HL-60/S4 treated with phorbol 12-myristate 13-acetate at 8.2 ng/mL for 4 days and 3 days (cell line): ENCODE data around the gene MEF2C.

Experiments used
- in situ Hi-C: fragments of 300-500 bp; cut with MboI; formaldehyde crosslinking; loops from 2 replicates; pipeline ENCODE4 v1.15.0; 2022; ENCODE audit warnings: low sequenced_read_pairs

The MEF2C gene

GRCh38 chr5:88830567-88830966, 52.4 kb downstream of the MEF2C start:
- in situ Hi-C loops: no loop called here

DNA sequence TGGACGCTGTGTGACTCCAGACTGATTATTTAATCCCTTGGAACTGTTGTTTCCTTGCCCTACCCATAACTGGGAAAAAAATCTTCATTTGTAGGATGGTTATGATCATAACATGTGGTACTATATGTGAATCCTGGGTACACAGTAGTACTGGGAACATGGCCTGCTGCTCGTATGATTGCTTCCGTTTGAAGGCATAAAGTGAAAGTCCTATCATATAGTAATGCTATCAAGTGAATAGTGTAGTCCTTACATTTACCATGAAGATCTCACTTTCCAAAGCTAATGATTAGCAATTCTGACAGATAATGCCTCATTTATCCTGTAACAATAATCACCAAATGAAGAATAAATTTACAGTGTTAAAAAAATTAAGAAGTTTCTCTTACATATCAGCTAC, 53.2 kb downstream of the MEF2C start:
- in situ Hi-C loops: no loop called here

GRCh38 chr5:88829054-88829453, 53.9 kb downstream of the MEF2C start:
- in situ Hi-C loops: no loop called here

DNA sequence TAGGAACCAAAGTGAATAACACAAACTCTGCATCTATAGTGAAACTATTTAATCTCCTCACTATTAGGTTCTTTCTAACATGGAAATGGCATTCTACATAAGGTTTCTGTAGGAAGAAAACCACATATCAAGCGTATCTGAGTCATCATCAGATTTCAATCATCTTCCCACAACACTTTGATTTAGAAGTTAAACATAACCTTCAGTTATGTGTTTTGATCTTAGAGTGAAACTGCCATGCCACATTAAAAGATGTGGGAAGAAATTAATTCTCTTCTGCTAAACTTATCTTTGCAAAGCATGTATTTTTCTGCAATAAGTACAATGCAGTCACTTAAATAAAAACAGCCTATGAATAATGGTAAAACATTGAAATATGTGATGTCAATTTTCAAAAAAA, 55.0 kb downstream of the MEF2C start:
- in situ Hi-C loops: no loop called here

GRCh38 chr5:88826646-88827585, 56.1 kb downstream of the MEF2C start:
- in situ Hi-C loops: no loop called here

- in situ Hi-C loops: no loop called here
Observed at GRCh38 chr5:88825584-88826315, 57.2 kb downstream of the MEF2C start.

GRCh38 chr5:88824892-88825583, 57.9 kb downstream of the MEF2C start:
- in situ Hi-C loops: no loop called here

- in situ Hi-C loops: no loop called here
Observed at GRCh38 chr5:88824141-88824540, 58.8 kb downstream of the MEF2C start.

- in situ Hi-C loops: no loop called here
Observed at GRCh38 chr5:88823201-88823600, 59.8 kb downstream of the MEF2C start.

GRCh38 chr5:88821161-88821560, 61.8 kb downstream of the MEF2C start:
- in situ Hi-C loops: no loop called here

GRCh38 chr5:88820581-88820980, 62.4 kb downstream of the MEF2C start:
- in situ Hi-C loops: no loop called here

GRCh38 chr5:88819301-88819999, 63.5 kb downstream of the MEF2C start:
- in situ Hi-C loops: no loop called here

DNA sequence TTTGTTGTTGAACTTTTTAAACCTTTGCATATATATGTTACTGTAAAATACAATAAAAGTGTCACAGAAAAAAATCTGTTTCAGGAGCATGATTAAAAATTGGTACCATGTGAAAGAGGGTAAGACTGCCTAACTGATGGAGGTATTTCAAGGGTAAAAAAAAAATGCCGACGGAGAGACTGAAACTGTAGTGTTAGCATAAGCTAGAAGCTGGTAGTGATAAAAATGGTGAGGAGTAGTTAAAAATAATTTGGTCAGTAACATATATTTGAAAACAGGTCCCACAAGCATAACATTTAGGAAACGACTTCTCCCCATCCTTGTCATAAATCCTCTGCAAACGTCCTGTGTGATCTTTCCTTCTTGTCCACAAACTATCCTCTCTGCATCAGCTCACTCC, 64.7 kb downstream of the MEF2C start:
- in situ Hi-C loops: no loop called here

DNA sequence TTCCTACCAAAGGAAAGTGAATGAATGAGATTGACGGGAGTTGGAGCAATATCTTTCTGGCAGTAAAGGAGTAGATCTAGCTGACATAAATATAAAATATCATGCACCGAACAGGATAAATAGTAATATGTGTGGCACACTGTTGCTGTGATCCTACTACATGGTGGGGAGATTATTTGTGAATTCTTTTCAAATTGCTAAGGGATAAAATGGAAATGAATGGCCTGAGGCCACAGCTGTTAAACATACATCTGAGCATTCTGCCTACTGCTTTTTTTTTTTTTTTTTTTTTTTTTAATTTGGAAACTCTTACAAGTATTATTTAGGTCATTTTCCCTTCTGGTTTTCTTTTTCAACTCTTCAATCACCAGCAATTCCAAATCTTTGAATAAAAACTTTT, 66.8 kb downstream of the MEF2C start:
- in situ Hi-C loops: no loop called here

DNA sequence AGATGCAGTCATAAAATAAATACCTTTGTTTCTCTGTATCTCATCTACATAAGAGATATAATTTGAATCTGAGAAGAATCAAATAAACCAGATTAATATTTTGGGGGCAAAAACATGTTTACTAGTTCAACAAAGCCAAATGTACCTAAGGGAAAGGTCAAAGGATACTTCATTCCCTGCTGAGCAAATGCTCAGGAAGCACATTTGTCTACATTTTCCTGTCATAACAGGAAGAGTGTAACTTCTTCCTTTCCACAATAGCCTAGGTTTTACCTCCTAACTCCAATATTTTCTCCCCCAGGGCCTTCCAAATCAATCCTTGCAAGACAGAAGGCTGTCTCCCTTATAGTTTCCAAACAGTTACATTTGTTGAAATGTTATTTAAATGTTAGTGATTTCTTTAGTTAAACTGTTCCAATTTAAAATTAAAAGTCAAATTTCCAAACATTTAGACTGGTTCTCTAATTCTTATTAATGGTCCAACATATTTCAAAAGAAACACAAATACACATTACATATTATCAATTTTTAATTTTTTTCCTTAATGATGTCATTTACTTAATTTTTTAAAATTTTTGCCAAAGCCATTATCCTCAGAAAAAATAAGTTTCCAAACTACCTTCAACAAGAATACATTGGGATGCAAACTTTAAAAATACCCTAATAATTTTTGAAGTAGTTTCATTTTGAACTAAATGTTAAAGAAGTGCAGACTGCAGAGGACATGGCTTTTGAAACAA, 67.8 kb downstream of the MEF2C start:
- in situ Hi-C loops: no loop called here

DNA sequence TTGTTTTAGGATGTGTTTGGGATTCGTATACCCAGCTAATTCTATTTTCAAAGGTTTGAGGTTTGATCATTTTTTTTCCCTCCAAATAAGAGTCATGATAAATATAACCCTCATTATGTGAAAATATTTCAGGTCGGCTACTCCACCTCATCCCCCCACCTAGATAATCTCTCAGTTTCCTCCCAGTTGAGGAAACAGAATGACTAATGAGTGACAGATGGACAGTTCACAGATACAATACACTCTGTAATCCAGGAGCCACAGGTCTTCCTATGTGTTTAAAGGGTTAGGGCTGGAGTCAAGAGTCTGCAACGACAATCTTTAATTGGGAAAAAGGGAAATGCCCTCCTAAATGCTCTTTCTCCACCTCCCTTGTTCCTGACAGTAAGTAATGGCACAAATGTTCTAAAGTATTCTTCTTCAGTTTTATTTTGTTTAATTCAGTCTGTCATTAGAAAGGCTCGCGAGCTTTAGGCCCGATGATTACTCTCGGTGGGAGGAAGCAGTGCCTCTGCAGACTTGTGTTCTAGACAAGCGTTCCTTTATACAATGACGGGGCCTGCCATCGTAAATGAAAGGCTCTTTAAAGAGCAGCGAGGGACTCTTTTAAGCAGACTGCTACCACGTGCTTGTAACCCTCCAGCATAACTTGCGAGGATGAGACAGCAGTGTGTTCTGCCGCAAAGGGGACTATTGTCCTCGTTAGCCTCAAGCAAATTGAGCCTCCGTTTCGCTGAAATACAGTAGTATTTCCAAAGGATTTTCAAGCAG, 69.0 kb downstream of the MEF2C start:
- in situ Hi-C loops: no loop called here

DNA sequence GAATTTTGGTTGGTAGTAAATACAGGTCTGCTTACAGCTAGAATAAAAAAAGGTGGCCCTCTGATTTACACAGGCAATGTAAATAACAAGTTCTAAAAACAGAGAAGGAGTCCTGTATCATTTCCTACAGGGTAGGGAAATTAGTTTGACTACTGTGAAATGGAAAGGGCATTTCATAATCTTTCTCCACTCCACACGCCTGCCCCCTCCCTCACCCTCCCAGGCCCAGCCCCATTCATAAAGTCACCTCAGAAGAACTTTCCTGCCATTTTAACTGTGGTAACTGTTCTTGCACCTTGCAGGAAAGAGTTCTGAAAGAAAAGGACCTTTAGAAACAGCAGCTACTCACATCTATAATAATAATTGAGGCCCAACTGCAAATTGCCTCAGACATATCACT, 69.7 kb downstream of the MEF2C start:
- in situ Hi-C loops: no loop called here

- in situ Hi-C loops: no loop called here
Observed at GRCh38 chr5:88808153-88808552, 74.8 kb downstream of the MEF2C start.

DNA sequence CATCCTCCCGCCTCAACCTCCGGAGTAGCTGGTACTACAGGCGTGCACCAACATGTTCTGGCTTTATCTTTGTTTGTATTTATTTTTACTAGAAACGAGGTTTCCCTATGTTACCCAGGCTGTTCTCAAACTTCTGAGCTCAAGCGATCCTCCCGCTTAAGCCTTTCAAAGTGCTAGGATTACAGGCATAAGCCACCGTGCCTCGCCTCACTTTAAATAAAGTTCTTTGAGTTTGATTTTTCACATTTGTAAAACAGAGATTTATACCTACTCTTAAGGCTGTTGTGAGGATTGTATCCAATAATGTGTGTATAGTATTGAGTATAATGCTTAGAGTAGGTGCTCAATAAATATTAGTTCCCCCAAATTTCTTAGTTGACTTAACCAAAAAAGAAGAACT, 75.7 kb downstream of the MEF2C start:
- in situ Hi-C loops: no loop called here

DNA sequence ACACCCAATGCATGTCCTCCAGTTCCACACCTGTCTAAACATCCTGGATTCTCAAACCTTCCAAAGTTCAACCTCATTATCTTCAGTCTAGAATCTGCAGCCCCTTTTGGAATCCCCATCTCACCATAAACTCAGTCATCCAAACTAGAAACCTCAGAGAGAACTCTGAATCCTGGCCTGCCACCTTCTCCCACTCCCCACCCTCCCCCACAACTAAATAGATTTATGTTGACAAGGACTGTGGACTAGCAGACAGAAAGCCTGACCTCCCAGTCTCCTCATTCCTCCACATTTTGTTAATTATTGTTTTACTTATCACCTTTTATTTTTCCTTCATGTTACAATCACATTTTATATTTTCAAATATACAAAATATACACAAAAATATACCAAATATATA, 76.6 kb downstream of the MEF2C start:
- in situ Hi-C loops: no loop called here
